GM08714 (cell line): ENCODE results near the gene GALR1.
"Not testable (repeated sequence)": the region's sequence is repeated elsewhere in the genome, so short reads cannot be mapped to it uniquely, and the experiment has no call there.

Source experiments
- H3K4me3 ChIP-seq: fragments of 200-500 bp; sonication (Bioruptor generic); 2 replicates; pipeline ENCODE4 v1.5.1; 2014; ENCODE audit warnings: mild to moderate bottlenecking, low read length, inconsistent platforms
- ZNF274 ChIP-seq: IDR thresholded peaks from 2 replicates; pipeline ENCODE4 v1.6.1; 2012; ENCODE audit warnings: mild to moderate bottlenecking, low read depth, low read length

GALR1 gene

GRCh38 chr18:77271576-77272481, 22.2 kb downstream of the GALR1 start:
- H3K4me3 ChIP-seq = no peak overlapping the region
- no peak for TF ChIP-seq ZNF274

GRCh38 chr18:77290841-77291240, 41.2 kb downstream of the GALR1 start:
- not testable (repeated sequence) for H3K4me3 ChIP-seq

- no peak overlapping the region for H3K4me3 ChIP-seq
- TF ChIP-seq ZNF274 = no peak
Measured at GRCh38 chr18:77298172-77298571, 48.5 kb downstream of the GALR1 start.

GRCh38 chr18:77299706-77300105, 50.1 kb downstream of the GALR1 start:
- TF ChIP-seq ZNF274 = no peak
- no peak overlapping the region for H3K4me3 ChIP-seq

GRCh38 chr18:77300579-77300978, 50.9 kb downstream of the GALR1 start:
- no peak for TF ChIP-seq ZNF274
- H3K4me3 ChIP-seq = no peak overlapping the region

GRCh38 chr18:77304268-77304667, 54.6 kb downstream of the GALR1 start:
- TF ChIP-seq ZNF274 = no peak
- no peak overlapping the region for H3K4me3 ChIP-seq

GRCh38 chr18:77305676-77306075, 56.0 kb downstream of the GALR1 start:
- H3K4me3 ChIP-seq = no peak overlapping the region
- no peak for TF ChIP-seq ZNF274

GRCh38 chr18:77308216-77308615, 58.6 kb downstream of the GALR1 start:
- no peak overlapping the region for H3K4me3 ChIP-seq
- no peak for TF ChIP-seq ZNF274

GRCh38 chr18:77314511-77314910, 64.9 kb downstream of the GALR1 start:
- no peak for TF ChIP-seq ZNF274
- H3K4me3 ChIP-seq = no peak overlapping the region

GRCh38 chr18:77314952-77315351, 65.3 kb downstream of the GALR1 start:
- TF ChIP-seq ZNF274 = no peak
- no peak overlapping the region for H3K4me3 ChIP-seq

- no peak for TF ChIP-seq ZNF274
- H3K4me3 ChIP-seq = no peak overlapping the region
Measured at GRCh38 chr18:77316008-77316407, 66.4 kb downstream of the GALR1 start.

GRCh38 chr18:77316641-77317040, 67.0 kb downstream of the GALR1 start:
- no peak overlapping the region for H3K4me3 ChIP-seq
- no peak for TF ChIP-seq ZNF274

- no peak for TF ChIP-seq ZNF274
- H3K4me3 ChIP-seq = no peak overlapping the region
Measured at GRCh38 chr18:77320971-77321559, 71.4 kb downstream of the GALR1 start.

- no peak for TF ChIP-seq ZNF274
- no peak overlapping the region for H3K4me3 ChIP-seq
Measured at GRCh38 chr18:77321823-77322805, 72.5 kb downstream of the GALR1 start.

- TF ChIP-seq ZNF274 = no peak
- H3K4me3 ChIP-seq = no peak overlapping the region
Measured at GRCh38 chr18:77323640-77324299, 74.1 kb downstream of the GALR1 start.
